Panc1 (cell line): ENCODE data around the gene SHISA5.

Experiments used
- SIN3A ChIP-seq: IDR thresholded peaks from 2 replicates; pipeline ENCODE4 v1.6.1; 2012; ENCODE audit warnings: low read depth, mild to moderate bottlenecking, low read length, moderate library complexity, borderline replicate concordance; ENCODE audit not compliant: insufficient read depth
- TCF7L2 ChIP-seq: IDR thresholded peaks from 2 replicates; pipeline ENCODE4 v1.6.1; 2011; ENCODE audit warnings: mild to moderate bottlenecking, low read depth, low read length, inconsistent platforms
- TF ChIP-seq, protein P1 (sequence below): fragments of 450-650 bp; IDR thresholded peaks from 2 replicates; pipeline ENCODE4 v1.5.1; 2017; ENCODE audit warnings: mild to moderate bottlenecking

DNA sequence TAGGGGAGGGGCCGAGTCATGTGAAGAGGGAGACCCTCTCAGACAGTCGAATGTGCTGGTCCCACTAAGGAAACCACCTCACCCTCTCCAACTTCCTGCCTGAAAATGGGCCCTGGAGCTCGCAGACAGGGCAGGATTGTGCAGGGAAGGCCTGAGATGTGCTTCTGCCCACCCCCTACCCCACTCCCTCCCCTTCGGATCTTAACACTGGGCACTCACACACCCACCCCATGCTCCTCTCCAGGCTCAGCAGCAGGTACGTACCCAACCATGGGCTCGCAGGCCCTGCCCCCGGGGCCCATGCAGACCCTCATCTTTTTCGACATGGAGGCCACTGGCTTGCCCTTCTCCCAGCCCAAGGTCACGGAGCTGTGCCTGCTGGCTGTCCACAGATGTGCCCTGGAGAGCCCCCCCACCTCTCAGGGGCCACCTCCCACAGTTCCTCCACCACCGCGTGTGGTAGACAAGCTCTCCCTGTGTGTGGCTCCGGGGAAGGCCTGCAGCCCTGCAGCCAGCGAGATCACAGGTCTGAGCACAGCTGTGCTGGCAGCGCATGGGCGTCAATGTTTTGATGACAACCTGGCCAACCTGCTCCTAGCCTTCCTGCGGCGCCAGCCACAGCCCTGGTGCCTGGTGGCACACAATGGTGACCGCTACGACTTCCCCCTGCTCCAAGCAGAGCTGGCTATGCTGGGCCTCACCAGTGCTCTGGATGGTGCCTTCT, 37.4 kb downstream of the SHISA5 start:
- TF ChIP-seq SIN3A (no peak), TCF7L2 (no peak)
- TF ChIP-seq, protein P1, sequence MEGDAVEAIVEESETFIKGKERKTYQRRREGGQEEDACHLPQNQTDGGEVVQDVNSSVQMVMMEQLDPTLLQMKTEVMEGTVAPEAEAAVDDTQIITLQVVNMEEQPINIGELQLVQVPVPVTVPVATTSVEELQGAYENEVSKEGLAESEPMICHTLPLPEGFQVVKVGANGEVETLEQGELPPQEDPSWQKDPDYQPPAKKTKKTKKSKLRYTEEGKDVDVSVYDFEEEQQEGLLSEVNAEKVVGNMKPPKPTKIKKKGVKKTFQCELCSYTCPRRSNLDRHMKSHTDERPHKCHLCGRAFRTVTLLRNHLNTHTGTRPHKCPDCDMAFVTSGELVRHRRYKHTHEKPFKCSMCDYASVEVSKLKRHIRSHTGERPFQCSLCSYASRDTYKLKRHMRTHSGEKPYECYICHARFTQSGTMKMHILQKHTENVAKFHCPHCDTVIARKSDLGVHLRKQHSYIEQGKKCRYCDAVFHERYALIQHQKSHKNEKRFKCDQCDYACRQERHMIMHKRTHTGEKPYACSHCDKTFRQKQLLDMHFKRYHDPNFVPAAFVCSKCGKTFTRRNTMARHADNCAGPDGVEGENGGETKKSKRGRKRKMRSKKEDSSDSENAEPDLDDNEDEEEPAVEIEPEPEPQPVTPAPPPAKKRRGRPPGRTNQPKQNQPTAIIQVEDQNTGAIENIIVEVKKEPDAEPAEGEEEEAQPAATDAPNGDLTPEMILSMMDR, result no peak
